Neural crest cell (in vitro differentiated cells): ENCODE data around the gene TCF4. TPM values are rescaled to one million over a fixed set of nuclear protein-coding genes. Genes with fewer than 3 reads are reported as not detected.

Source experiments
- DNase-seq: peaks from one replicate; pipeline ENCODE4 v3.0.0; 2021; ENCODE audit warnings: low read depth, mixed read lengths, low spot score
- H3K27ac Mint-ChIP-seq: one replicate; pipeline ENCODE4 v1.8.0; 2021; ENCODE audit warnings: mild to moderate bottlenecking, mixed read lengths; ENCODE audit not compliant: unreplicated experiment
- H3K27me3 Mint-ChIP-seq: 2 replicates; pipeline ENCODE4 v1.8.0; 2021; ENCODE audit warnings: low read depth, mild to moderate bottlenecking, mixed read lengths
- H3K36me3 Mint-ChIP-seq: 2 replicates; pipeline ENCODE4 v1.8.0; 2021; ENCODE audit warnings: low read depth, mild to moderate bottlenecking, mixed read lengths
- H3K4me1 Mint-ChIP-seq: 2 replicates; pipeline ENCODE4 v1.8.0; 2021; ENCODE audit warnings: mixed read lengths
- H3K4me3 Mint-ChIP-seq: one replicate; pipeline ENCODE4 v1.8.0; 2021; ENCODE audit warnings: mild to moderate bottlenecking, mixed read lengths
- H3K9me3 Mint-ChIP-seq: 2 replicates; pipeline ENCODE4 v1.8.0; 2021; ENCODE audit warnings: mixed read lengths
- CTCF ChIP-seq: fragments of 200-600 bp; sonication (generic); conservative IDR thresholded peaks from 2 replicates; pipeline ENCODE4 v1.5.0; 2021; ENCODE audit warnings: antibody characterized with exemption, mild to moderate bottlenecking
- total RNA-seq: library from RNA; stranded (reverse); gene quantifications from 2 replicates; pipeline ENCODE4 v1.2.1, GENCODE V29; 2021

The TCF4 gene
- total RNA-seq, 1 donor from 2014 or later: 89.9 TPM

GRCh38 chr18:55416791-55417190 is 171.2 kb downstream of the TCF4 start:
- Mint-ChIP-seq H3K27ac (no peak overlapping the region), H3K27me3 (no peaks in the 10 kb centered on the region), H3K4me3 (no peak overlapping the region), H3K4me1 (peaks cover 36% of the 10 kb centered on the region), H3K9me3 (no peaks in the 10 kb centered on the region), H3K36me3 (no peaks in the 10 kb centered on the region)
- no peak for DNase-seq
- no peak for TF ChIP-seq CTCF

DNA sequence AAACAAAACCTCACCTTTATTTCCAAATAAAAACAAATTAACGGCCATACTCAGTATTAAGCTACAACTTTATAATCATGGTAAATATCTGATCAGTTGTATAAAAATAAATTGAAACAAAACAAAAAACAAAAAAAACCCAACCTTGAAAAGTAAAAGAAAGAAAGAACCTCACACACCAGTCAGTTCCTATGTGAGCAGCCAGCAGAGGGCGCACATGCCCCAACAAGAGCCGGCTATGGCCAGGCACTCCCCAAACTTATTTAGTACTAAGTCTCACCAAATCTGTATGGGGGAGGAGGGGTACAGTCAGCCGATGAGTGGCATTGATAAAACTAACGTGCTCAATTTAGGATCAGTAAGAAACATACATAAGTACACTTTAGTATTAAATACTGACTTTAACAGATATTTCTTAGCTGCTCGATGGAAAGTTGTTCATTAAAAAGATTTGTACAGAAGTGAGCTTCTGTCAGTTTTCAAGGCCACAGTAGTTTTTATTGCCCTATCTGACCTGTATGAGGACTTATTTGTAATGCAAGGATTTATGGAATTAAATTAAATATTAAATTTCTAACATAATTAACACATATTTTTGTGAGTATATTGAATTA is 172.6 kb downstream of the TCF4 start:
- peaks cover 24% of the 10 kb centered on the region for H3K4me1 Mint-ChIP-seq
- no peaks in the 10 kb centered on the region for H3K36me3 Mint-ChIP-seq
- H3K9me3 Mint-ChIP-seq: no peaks in the 10 kb centered on the region
- TF ChIP-seq CTCF: peak; percentile 98
- H3K4me3 Mint-ChIP-seq: peak overlapping the region; percentile 38
- H3K27ac Mint-ChIP-seq: peak overlapping the region; percentile 83
- no peaks in the 10 kb centered on the region for H3K27me3 Mint-ChIP-seq
- peak; percentile 75 for DNase-seq

DNA sequence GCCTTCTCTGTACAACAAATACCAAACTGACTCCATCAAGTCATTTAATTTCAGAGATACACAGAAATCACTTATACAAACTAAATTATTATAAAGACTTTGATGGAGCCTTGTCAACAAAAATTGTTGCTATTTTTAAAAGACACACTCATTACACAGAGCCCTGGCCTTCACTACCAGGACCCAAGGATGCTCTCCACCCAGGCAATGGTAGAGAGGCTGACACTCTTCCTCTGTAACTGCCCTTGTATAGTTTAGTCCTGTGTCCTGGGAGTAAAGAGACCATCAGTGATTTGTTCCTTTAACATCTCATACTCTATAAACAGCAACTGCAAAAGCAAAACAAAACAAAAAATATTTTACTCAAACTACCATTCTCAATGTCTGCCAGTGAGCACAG is 173.5 kb downstream of the TCF4 start:
- H3K36me3 Mint-ChIP-seq: no peaks in the 10 kb centered on the region
- TF ChIP-seq CTCF: no peak
- no peak for DNase-seq
- H3K4me3 Mint-ChIP-seq: no peak overlapping the region
- H3K9me3 Mint-ChIP-seq: no peaks in the 10 kb centered on the region
- no peak overlapping the region for H3K27ac Mint-ChIP-seq
- H3K4me1 Mint-ChIP-seq: peaks cover 16% of the 10 kb centered on the region
- no peaks in the 10 kb centered on the region for H3K27me3 Mint-ChIP-seq

GRCh38 chr18:55413474-55413873 is 174.5 kb downstream of the TCF4 start:
- DNase-seq: no peak
- no peaks in the 10 kb centered on the region for H3K27me3 Mint-ChIP-seq
- peaks cover 18% of the 10 kb centered on the region for H3K4me1 Mint-ChIP-seq
- no peak overlapping the region for H3K27ac Mint-ChIP-seq
- no peak overlapping the region for H3K4me3 Mint-ChIP-seq
- TF ChIP-seq CTCF: no peak
- H3K9me3 Mint-ChIP-seq: no peaks in the 10 kb centered on the region
- H3K36me3 Mint-ChIP-seq: no peaks in the 10 kb centered on the region

GRCh38 chr18:55407774-55408535 is 180.0 kb downstream of the TCF4 start:
- no peak for TF ChIP-seq CTCF
- no peaks in the 10 kb centered on the region for H3K9me3 Mint-ChIP-seq
- peaks cover 54% of the 10 kb centered on the region for H3K4me1 Mint-ChIP-seq
- H3K4me3 Mint-ChIP-seq: no peak overlapping the region
- no peaks in the 10 kb centered on the region for H3K27me3 Mint-ChIP-seq
- no peak for DNase-seq
- no peaks in the 10 kb centered on the region for H3K36me3 Mint-ChIP-seq
- no peak overlapping the region for H3K27ac Mint-ChIP-seq
